Caki2 (cell line): ENCODE measurements around the gene AP1G1. TPM values are rescaled to one million over a fixed set of nuclear protein-coding genes. Genes with fewer than 3 reads are reported as not detected.
"Not testable (repeated sequence)": the region's sequence is repeated elsewhere in the genome, so short reads cannot be mapped to it uniquely, and the experiment has no call there.

Source experiments
- DNase-seq: peaks from one replicate; pipeline ENCODE4 v3.0.0-alpha.2; 2015; ENCODE audit warnings: low read depth
- in situ Hi-C: cut with HindIII; loops from 2 replicates; pipeline ENCODE4 v1.10.0; 2016; ENCODE audit warnings: low sequenced_read_pairs, low pct_unique_long_range_greater_than_20kb, mixed read lengths
- total RNA-seq: library from RNA; depleted of rRNA; stranded (reverse); fragments of >200 nt; shearing (Covaris generic); gene quantifications from 2 replicates; pipeline ENCODE4 v1.2.3, GENCODE V29; 2014; ENCODE audit warnings: low replicate concordance

Gene AP1G1
- total RNA-seq, 1 experiment from 2014 or later, result 25.4 TPM

DNA sequence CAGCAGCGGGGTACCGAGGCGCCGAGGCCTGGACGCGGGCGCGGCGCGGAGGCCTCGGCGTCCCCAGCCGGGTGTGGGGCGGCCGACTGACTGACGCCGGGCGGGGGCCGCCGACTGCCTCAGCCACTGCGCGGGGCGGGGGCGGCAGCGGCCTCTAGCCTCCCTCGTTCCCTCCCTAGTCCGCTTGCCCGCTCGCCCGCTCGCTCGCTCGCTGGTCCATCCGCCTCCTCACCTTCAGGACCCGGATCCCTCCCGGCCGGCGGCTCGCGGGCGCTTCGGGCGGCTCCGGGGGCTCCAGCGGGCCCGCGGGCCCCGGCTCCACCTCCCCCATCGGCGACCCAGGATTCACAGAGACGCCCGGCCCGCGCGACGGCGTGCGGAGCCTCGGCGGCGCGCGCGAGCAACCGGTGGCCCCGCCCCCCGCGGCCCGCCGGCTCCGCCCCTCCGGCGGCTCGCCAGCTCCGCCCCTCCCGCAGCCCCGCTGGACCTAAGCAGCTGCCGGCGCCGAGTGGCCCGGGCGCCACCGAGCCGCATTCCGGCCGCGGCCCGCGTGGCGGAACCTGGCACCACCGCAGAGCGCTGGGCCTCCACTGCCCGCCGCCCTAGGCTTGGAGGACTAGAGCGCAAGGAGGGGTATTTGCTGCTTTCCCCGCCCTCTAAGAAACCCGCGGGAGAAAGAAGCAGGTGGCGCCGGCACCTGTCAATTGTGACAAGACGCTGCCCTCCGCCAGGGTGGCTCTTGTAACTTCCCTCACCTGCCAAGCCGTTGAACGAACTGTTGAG, 84.9 kb downstream of the AP1G1 start:
- in situ Hi-C loops, result no loop called here
- DNase-seq, result peak; percentile 72

DNA sequence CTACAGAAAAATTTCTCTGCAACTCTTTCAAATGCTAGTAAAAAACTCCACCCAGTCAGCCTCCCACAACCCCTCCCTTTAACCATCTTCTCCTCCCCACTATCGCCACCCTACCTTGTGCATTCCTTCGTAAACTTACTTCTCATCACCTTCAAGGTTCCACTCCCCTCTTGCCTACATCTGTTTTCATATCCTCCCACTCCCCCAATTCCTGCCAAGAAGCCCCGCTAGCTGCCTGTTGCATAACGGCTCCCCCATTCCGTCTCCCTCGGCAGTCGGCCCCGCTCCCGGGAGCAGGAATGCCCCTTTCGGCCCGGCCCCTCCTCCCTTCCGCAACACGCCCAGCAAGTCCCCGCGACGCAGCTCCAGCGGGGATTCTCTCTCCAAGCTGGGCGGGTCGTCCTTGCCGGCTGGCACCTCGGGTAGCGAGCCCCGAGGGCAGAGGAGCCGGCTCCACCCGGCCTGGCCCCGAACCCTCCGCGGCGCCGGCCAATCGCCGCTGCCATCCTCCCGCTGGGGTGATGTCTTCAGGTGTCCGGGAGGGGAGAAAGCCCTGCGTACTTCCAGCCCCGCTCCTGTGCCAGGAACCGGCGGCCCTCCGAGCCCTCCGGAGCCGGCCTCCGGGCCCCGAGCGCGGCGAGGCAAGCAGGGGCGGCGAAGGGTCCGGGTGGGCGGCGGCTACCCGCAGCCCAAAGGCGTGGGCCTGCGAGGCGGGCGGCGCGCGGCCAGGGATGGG, 85.7 kb downstream of the AP1G1 start:
- in situ Hi-C loops, result no loop called here
- DNase-seq, result peak; percentile 84

GRCh38 chr16:71721066-71721740, 87.4 kb downstream of the AP1G1 start:
- no peak for DNase-seq
- in situ Hi-C loops, result no loop called here

DNA sequence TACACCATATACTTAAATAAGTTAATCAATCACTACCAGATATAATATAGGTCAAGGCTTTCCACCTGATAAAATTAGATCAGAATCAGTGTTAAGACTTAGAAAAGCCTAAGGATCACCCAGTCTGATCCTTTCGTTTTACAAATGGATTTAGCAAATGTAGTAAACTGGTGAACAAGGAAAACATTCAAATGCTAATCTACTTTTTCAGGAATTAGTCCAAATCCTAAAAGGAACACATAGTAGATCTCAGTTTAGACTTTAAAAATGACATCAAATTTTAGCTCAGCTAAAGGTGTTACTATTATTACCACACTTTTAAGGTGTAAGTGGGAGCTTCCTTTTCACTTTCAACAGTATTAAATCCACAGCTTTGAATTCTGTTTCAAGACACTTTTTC, 96.1 kb downstream of the AP1G1 start:
- DNase-seq, result no peak
- in situ Hi-C loops, result no loop called here

DNA sequence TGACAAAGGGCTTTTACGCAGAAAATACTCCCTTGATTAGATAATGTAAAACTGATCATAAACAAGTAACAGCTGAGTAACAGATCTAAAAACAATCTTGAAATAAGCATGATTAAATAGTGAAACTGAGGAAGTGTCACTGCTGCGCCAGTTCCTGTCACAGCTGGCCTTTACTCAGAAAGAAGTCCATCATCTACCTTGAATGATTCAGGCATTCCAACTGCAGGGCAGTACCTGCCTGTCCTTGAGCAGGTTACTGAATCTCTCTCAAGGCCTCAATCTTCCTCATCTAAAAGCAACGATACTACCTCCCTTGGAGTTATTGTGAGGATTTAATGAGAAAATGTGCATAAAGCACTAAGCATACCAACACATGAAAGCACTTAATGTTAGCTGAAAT, 96.8 kb downstream of the AP1G1 start:
- in situ Hi-C loops, result no loop called here
- DNase-seq, result no peak

DNA sequence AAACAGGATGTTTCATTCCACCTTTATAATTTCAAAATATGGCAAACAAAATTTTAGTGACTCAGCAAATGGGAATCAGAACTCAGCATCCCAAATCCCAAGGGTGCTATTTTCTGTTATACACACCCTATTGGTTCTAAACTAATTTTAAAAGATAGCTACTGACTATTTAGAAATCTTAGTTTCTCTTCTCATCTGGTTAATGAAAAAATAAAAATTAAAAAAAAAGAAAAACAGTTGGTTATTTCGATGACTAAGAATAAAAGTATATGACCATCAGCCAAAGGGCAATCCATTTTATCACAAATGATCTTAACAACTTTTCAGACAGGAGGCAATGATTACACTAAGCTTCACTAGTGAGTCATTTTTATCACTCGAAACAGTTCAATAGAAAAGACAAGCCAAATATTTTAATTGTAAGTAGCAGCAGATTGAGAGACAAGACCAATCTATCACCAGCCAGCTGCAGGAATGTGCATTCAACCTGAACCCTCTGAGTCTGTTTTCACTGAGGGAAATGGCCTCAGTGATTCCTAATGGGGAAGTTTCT, 99.3 kb downstream of the AP1G1 start:
- in situ Hi-C loops, result no loop called here
- DNase-seq, result peak; percentile 83

GRCh38 chr16:71708696-71709095, 99.9 kb downstream of the AP1G1 start:
- in situ Hi-C loops, result no loop called here

GRCh38 chr16:71707199-71707598, 101.4 kb downstream of the AP1G1 start:
- no peak for DNase-seq
- in situ Hi-C loops, result no loop called here

More at GRCh38 chr16:71708696-71709095, 99.9 kb downstream of the AP1G1 start:
- DNase-seq, result no peak

- DNase-seq, result no peak
- in situ Hi-C loops, result no loop called here
Observed at GRCh38 chr16:71706046-71706445, 102.6 kb downstream of the AP1G1 start.

- in situ Hi-C loops, result no loop called here
- no peak for DNase-seq
Observed at GRCh38 chr16:71703333-71703732, 105.3 kb downstream of the AP1G1 start.

- in situ Hi-C loops, result no loop called here
- DNase-seq, result no peak
Observed at GRCh38 chr16:71700831-71701230, 107.8 kb downstream of the AP1G1 start.

GRCh38 chr16:71698491-71698890, 110.1 kb downstream of the AP1G1 start:
- in situ Hi-C loops, result no loop called here
- DNase-seq, result no peak

GRCh38 chr16:71693164-71693563, 115.5 kb downstream of the AP1G1 start:
- DNase-seq, result no peak
- in situ Hi-C loops, result no loop called here

DNA sequence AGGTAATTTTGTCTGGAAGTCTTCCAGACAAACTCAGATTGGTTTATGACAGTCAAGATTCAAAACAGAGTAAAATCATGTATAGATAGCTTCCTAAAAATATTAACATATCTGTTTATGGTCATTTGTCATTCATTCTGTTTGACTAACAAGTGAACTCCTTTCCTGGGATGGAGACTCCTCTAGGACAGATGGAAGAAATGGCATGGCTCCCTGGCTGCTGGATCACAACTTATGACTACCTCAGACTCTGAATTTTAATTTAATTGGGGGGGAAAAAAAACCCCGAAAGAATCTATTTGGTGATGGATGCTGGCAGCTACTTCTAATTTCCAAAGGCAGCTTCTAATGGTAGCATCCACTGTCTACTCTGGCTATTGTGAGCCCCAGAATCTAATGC, 118.7 kb downstream of the AP1G1 start:
- DNase-seq, result no peak
- in situ Hi-C loops, result no loop called here

- no peak for DNase-seq
- in situ Hi-C loops, result no loop called here
Observed at GRCh38 chr16:71687861-71688260, 120.8 kb downstream of the AP1G1 start.

DNA sequence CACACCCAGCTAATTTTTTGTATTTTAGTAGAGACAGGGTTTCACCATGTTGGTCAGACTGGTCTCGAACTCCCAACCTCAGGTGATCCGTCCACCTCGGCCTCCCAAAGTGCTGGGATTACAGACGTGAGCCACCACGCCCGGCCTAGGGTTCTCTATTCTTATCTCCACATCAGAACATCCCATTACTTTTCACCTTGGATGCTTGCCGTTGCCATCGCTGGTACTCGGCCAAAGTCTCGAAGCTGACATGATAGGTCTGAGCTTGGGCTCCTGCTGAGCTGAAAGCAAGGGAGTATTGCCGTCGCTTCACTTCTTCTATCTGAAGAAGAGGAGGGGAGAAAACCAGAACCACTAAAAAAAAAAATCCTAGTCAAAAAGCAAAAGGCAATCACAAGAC, 124.4 kb downstream of the AP1G1 start:
- in situ Hi-C loops, DNase-seq: not testable (repeated sequence)

DNA sequence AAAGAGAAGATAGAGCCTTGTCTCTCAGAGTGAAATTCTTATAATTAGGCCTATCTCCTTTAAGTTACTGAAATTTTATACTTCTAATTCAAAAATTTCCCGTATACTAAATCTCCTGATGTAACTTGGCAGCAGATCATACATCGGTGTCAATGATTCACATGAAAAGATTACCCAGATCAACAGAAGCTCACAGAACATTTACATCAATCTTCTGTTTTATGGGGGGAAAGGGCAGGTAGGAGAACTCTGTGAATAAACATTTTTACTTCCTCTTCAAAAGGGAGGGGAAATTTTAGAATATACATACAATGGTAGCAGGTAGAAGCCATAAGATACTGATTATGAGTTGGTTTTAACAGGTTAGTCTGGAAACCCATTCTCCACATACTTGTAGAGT, 127.3 kb downstream of the AP1G1 start:
- in situ Hi-C loops, result no loop called here
- peak; percentile 48 for DNase-seq
